GM12878 (cell line): ENCODE measurements around the gene RRP15. TPM values are rescaled to one million over a fixed set of nuclear protein-coding genes. Genes with fewer than 3 reads are reported as not detected.

Experiments
- CBFB ChIP-seq: IDR thresholded peaks from 2 replicates; pipeline ENCODE4 v1.6.1; 2016; ENCODE audit warnings: antibody characterized with exemption, low read depth
- HDAC2 ChIP-seq: fragments of 200-600 bp; sonication (generic); IDR thresholded peaks from 2 replicates; pipeline ENCODE4 v1.6.1; 2017
- NKRF ChIP-seq: fragments of 450-650 bp; conservative IDR thresholded peaks from 2 replicates; pipeline ENCODE4 v1.6.1; 2017; ENCODE audit warnings: mild to moderate bottlenecking, moderate library complexity
- SMAD5 ChIP-seq: IDR thresholded peaks from 2 replicates; pipeline ENCODE4 v1.6.1; 2016; ENCODE audit warnings: antibody characterized with exemption, low read depth
- SPI1 ChIP-seq: IDR thresholded peaks from 2 replicates; pipeline ENCODE4 v1.6.1; 2011; ENCODE audit warnings: low read depth, mild to moderate bottlenecking, low read length, moderate library complexity, borderline replicate concordance; ENCODE audit not compliant: insufficient read depth
- polyA plus RNA-seq, 11 experiments: library from polyadenylated mRNA; depleted of rRNA in 4 of 11; unstranded in 6 of 11; stranded (reverse) in 5 of 11; fragments of >200 nt; fragmentation: Nextera tagmentation in 4 of 11; fragmentation: Illumina TruSeq in 1 of 11; extraction: Ambion mirVana in 4 of 11; extraction: Trizol in 1 of 11; gene quantifications; 1 replicate in 1 of 11; 2 replicates in 10 of 11; pipeline versions ENCODE4 v1.2.1 to v1.2.3, GENCODE V29; 2011 to 2016; ENCODE audit warnings: inconsistent platforms in 2 of 11, missing spikeins in 2 of 11, low read depth in 1 of 11
- total RNA-seq, 4 experiments: library from RNA; depleted of rRNA in 3 of 4; stranded (reverse); fragments of >200 nt in 3 of 4; fragmentation: Illumina TruSeq in 1 of 4; extraction: Trizol in 1 of 4; gene quantifications; 2 replicates each; pipeline versions ENCODE4 v1.2.1 to v1.2.3, GENCODE V29; 2013 to 2021
- TF ChIP-seq, protein P1 (sequence below): fragments of 450-650 bp; IDR thresholded peaks from 2 replicates; pipeline ENCODE4 v1.6.1; 2017; ENCODE audit warnings: mild to moderate bottlenecking, moderate library complexity
- TF ChIP-seq, protein P2 (sequence below): fragments of 450-650 bp; formaldehyde crosslinking; IDR thresholded peaks from 2 replicates; pipeline ENCODE4 v1.4.0; 2020; ENCODE audit warnings: mild to moderate bottlenecking, moderate library complexity

The RRP15 gene
- total and polyA plus RNA-seq, 10 of the 15 experiments (the other 5 are each of a cell fraction or from before 2014, with no cell fraction given): 5.6 to 37.8 (median 19.1) TPM

DNA sequence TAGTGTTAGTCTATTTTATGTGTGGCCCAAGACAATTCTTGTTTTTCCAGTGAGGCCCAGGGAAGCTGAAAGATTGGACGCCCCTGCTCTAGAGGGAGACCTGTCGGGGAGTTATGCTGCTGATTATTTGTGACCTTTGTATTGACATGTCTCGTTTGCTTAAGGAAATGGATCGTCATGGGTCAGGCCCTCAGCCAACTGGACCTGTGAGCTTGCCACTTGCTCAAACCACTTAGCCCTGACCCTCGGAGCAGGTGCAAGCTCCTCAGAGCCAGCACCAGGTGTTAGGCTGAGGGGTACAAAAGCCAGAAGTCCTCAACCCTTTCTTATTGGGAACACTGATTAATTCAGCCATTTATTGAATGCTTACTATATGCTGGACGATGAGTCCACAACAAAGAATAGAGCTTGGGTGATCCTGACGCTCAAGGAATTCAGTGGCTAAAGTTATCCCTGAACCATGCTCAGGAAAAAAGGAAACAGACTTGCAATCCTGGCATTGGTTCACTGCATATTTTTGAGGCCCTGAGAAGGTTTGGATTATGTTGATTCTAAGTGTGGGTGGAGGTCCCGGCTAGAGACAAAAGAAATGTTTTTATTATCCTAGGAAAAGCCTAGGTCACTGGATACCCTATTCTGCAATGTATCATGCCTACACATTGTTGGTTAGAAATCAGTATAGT lies 79.1 kb downstream of the RRP15 start (continued):
- TF ChIP-seq, protein P1, sequence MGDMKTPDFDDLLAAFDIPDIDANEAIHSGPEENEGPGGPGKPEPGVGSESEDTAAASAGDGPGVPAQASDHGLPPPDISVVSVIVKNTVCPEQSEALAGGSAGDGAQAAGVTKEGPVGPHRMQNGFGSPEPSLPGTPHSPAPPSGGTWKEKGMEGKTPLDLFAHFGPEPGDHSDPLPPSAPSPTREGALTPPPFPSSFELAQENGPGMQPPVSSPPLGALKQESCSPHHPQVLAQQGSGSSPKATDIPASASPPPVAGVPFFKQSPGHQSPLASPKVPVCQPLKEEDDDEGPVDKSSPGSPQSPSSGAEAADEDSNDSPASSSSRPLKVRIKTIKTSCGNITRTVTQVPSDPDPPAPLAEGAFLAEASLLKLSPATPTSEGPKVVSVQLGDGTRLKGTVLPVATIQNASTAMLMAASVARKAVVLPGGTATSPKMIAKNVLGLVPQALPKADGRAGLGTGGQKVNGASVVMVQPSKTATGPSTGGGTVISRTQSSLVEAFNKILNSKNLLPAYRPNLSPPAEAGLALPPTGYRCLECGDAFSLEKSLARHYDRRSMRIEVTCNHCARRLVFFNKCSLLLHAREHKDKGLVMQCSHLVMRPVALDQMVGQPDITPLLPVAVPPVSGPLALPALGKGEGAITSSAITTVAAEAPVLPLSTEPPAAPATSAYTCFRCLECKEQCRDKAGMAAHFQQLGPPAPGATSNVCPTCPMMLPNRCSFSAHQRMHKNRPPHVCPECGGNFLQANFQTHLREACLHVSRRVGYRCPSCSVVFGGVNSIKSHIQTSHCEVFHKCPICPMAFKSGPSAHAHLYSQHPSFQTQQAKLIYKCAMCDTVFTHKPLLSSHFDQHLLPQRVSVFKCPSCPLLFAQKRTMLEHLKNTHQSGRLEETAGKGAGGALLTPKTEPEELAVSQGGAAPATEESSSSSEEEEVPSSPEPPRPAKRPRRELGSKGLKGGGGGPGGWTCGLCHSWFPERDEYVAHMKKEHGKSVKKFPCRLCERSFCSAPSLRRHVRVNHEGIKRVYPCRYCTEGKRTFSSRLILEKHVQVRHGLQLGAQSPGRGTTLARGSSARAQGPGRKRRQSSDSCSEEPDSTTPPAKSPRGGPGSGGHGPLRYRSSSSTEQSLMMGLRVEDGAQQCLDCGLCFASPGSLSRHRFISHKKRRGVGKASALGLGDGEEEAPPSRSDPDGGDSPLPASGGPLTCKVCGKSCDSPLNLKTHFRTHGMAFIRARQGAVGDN: no peak
- TF ChIP-seq CBFB (no peak), SPI1 (no peak), SMAD5 (no peak), NKRF (no peak), HDAC2 (no peak)
- TF ChIP-seq, protein P2, sequence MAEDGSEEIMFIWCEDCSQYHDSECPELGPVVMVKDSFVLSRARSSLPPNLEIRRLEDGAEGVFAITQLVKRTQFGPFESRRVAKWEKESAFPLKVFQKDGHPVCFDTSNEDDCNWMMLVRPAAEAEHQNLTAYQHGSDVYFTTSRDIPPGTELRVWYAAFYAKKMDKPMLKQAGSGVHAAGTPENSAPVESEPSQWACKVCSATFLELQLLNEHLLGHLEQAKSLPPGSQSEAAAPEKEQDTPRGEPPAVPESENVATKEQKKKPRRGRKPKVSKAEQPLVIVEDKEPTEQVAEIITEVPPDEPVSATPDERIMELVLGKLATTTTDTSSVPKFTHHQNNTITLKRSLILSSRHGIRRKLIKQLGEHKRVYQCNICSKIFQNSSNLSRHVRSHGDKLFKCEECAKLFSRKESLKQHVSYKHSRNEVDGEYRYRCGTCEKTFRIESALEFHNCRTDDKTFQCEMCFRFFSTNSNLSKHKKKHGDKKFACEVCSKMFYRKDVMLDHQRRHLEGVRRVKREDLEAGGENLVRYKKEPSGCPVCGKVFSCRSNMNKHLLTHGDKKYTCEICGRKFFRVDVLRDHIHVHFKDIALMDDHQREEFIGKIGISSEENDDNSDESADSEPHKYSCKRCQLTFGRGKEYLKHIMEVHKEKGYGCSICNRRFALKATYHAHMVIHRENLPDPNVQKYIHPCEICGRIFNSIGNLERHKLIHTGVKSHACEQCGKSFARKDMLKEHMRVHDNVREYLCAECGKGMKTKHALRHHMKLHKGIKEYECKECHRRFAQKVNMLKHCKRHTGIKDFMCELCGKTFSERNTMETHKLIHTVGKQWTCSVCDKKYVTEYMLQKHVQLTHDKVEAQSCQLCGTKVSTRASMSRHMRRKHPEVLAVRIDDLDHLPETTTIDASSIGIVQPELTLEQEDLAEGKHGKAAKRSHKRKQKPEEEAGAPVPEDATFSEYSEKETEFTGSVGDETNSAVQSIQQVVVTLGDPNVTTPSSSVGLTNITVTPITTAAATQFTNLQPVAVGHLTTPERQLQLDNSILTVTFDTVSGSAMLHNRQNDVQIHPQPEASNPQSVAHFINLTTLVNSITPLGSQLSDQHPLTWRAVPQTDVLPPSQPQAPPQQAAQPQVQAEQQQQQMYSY (CRISPR knock-in tag): no peak
